HCT116 (cell line): Measurements from ENCODE around the gene TSPEAR. TPM values are rescaled to one million over a fixed set of nuclear protein-coding genes. Genes with fewer than 3 reads are reported as not detected.
A peak's percentile ranks its signal among the peaks of the same experiment; 100 is the strongest.

Experiments used
- ATAC-seq: fragments of 200-7000 bp; cut with Tn5 transposase; 2 replicates; pipeline ENCODE4 v1.9.1; 2020; ENCODE audit warnings: mild to moderate bottlenecking, moderate library complexity
- BruUV-seq: library from RNA; stranded (reverse); fragments of 400-500 nt; replicated peaks from 2 replicates; lab custom pipeline; 2021; lab: Mats Ljungman, UMichigan
- CTCF ChIA-PET: fragments of 300-600 bp; sonication (Branson Sonifier 250); formaldehyde crosslinking; loops from one replicate; lab custom pipeline; 2021; ENCODE audit warnings: antibody characterized with exemption; lab: Charles Lee
- POLR2A ChIA-PET: fragments of 300-600, 350-600 bp; sonication (Branson Sonifier 250); formaldehyde crosslinking; loops from one replicate; lab custom pipeline; 2021; ENCODE audit warnings: antibody characterized with exemption; lab: Charles Lee
- RAD21 ChIA-PET, 2 experiments: fragments of 300-600 bp; sonication (Branson Sonifier 250); formaldehyde crosslinking; loops; one replicate each; lab custom pipeline; 2023; ENCODE audit warnings: low total read pairs in 2 of 2; ENCODE audit not compliant: uncharacterized antibody in 2 of 2, unreplicated experiment in 2 of 2, low non-redundant PET in 1 of 2; lab: Charles Lee
- DNase-seq: peaks from one replicate; pipeline ENCODE4 v3.0.0-alpha.2; 2010; ENCODE audit warnings: low read depth, low spot score
- H2AFZ ChIP-seq: fragments of 200-600 bp; shearing (Covaris generic), sonication (generic); 2 replicates; pipeline ENCODE4 v1.6.1; 2017; ENCODE audit warnings: low read depth, mixed run types, mixed read lengths, antibody characterized with exemption, low read length; ENCODE audit not compliant: poor library complexity, severe bottlenecking
- H3K27ac ChIP-seq: 2 replicates; pipeline ENCODE4 v1.5.1; 2012; ENCODE audit warnings: low read depth, low read length
- H3K27me3 ChIP-seq: fragments of 200-600 bp; sonication (generic); 2 replicates; pipeline ENCODE4 v1.6.1; 2016; ENCODE audit warnings: mixed run types, low read length, mixed read lengths; ENCODE audit not compliant: insufficient read depth
- H3K36me3 ChIP-seq, 2 experiments: fragments of 200-500 bp in 1 of 2; fragments of 200-600 bp in 1 of 2; sonication (Bioruptor generic) in 1 of 2; sonication (generic) in 1 of 2; 2 replicates each; pipeline versions ENCODE4 v1.5.1 to v1.6.1; 2014 to 2016; ENCODE audit warnings: low read length in 2 of 2, inconsistent platforms in 1 of 2, mixed read lengths in 1 of 2, mixed run types in 1 of 2; ENCODE audit not compliant: insufficient read depth in 2 of 2, control insufficient read depth in 1 of 2
- H3K4me1 ChIP-seq, 2 experiments: fragments of 200-600 bp in 1 of 2; sonication (generic) in 1 of 2; 2 replicates each; pipeline versions ENCODE4 v1.5.1 to v1.6.1; 2012 to 2017; ENCODE audit warnings: low read length in 2 of 2, inconsistent platforms in 1 of 2, mild to moderate bottlenecking in 1 of 2, mixed read lengths in 1 of 2, mixed run types in 1 of 2, moderate library complexity in 1 of 2; ENCODE audit not compliant: insufficient read depth in 2 of 2, control insufficient read depth in 1 of 2
- H3K4me2 ChIP-seq: fragments of 200-600 bp; sonication (generic); 2 replicates; pipeline ENCODE4 v1.6.1; 2017; ENCODE audit warnings: mixed run types, low read length, mixed read lengths
- H3K4me3 ChIP-seq, 2 experiments: fragments of 200-600 bp in 1 of 2; sonication (generic) in 1 of 2; replicated peaks in 1 of 2; 2 replicates each; pipeline ENCODE4 v1.5.1; 2011 to 2016; ENCODE audit warnings: low read length in 2 of 2, control low read depth in 1 of 2, low read depth in 1 of 2, mild to moderate bottlenecking in 1 of 2, mixed read lengths in 1 of 2, mixed run types in 1 of 2
- H3K79me2 ChIP-seq: fragments of 200-600 bp; sonication (generic); 2 replicates; pipeline ENCODE4 v1.6.1; 2017; ENCODE audit warnings: mild to moderate bottlenecking, mixed run types, low read length, moderate library complexity, mixed read lengths; ENCODE audit not compliant: insufficient read depth
- H3K9ac ChIP-seq: fragments of 200-600 bp; sonication (generic); 2 replicates; pipeline ENCODE4 v1.6.1; 2016; ENCODE audit warnings: low read length, mixed read lengths
- H3K9me2 ChIP-seq: fragments of 200-600 bp; sonication (generic), shearing (Covaris generic); 2 replicates; pipeline ENCODE4 v1.6.1; 2017; ENCODE audit warnings: mixed run types, mild to moderate bottlenecking, moderate library complexity; ENCODE audit not compliant: insufficient read depth
- H3K9me3 ChIP-seq, 2 experiments: fragments of 200-500 bp in 1 of 2; fragments of 200-600 bp in 1 of 2; sonication (Bioruptor generic) in 1 of 2; sonication (generic) in 1 of 2; 2 replicates each; pipeline ENCODE4 v1.6.1; 2014 to 2017; ENCODE audit warnings: low read length in 2 of 2, mixed read lengths in 2 of 2, inconsistent platforms in 1 of 2, low read depth in 1 of 2, mild to moderate bottlenecking in 1 of 2, mixed run types in 1 of 2, moderate library complexity in 1 of 2; ENCODE audit not compliant: control insufficient read depth in 1 of 2, insufficient read depth in 1 of 2
- H4K20me1 ChIP-seq: fragments of 200-600 bp; sonication (generic), shearing (Covaris generic); 2 replicates; pipeline ENCODE4 v1.6.1; 2017; ENCODE audit warnings: mixed run types, mild to moderate bottlenecking, moderate library complexity; ENCODE audit not compliant: insufficient read depth
- CTCF ChIP-seq, 3 experiments: fragments of 200-600 bp in 1 of 3; sonication (generic) in 1 of 3; IDR thresholded peaks in 2 of 3; conservative IDR thresholded peaks in 1 of 3; 2 replicates each; pipeline ENCODE4 v1.5.1; 2012 to 2017; ENCODE audit warnings: low read depth in 2 of 3, low read length in 2 of 3, antibody characterized with exemption in 1 of 3, borderline replicate concordance in 1 of 3, control low read depth in 1 of 3, mild to moderate bottlenecking in 1 of 3, mixed read lengths in 1 of 3, mixed run types in 1 of 3, moderate library complexity in 1 of 3; ENCODE audit not compliant: insufficient read depth in 1 of 3
- FOSL1 ChIP-seq: IDR thresholded peaks from 2 replicates; pipeline ENCODE4 v1.6.1; 2012; ENCODE audit warnings: low read depth
- MAX ChIP-seq: IDR thresholded peaks from 2 replicates; pipeline ENCODE4 v1.6.1; 2012
- RAD21 ChIP-seq: IDR thresholded peaks from 2 replicates; pipeline ENCODE4 v1.6.1; 2012; ENCODE audit warnings: low read depth, mild to moderate bottlenecking
- YY1 ChIP-seq: IDR thresholded peaks from 2 replicates; pipeline ENCODE4 v1.6.1; 2011; ENCODE audit warnings: low read length, low read depth, moderate library complexity, mild to moderate bottlenecking; ENCODE audit not compliant: insufficient replicate concordance; ENCODE audit errors: extremely low read depth
- ZBTB33 ChIP-seq: IDR thresholded peaks from 2 replicates; pipeline ENCODE4 v1.6.1; 2011; ENCODE audit warnings: mild to moderate bottlenecking, low read length, moderate library complexity; ENCODE audit not compliant: insufficient replicate concordance; ENCODE audit errors: extremely low read depth
- intact Hi-C: fragments of 100-400 bp; cut with micrococcal nuclease; formaldehyde crosslinking; loops from 2 replicates; pipeline ENCODE4 v1.10.0; 2022
- total RNA-seq: library from RNA; stranded (reverse); gene quantifications from one replicate; pipeline ENCODE4 v1.2.1, GENCODE V29; 2021; ENCODE audit not compliant: unreplicated experiment

The TSPEAR gene
- total RNA-seq, 1 experiment from 2014 or later, result not detected

GRCh38 chr21:44456214-44456914 lies 255.0 kb downstream of the TSPEAR start (continued):
- TF ChIP-seq ZBTB33, result no peak

- ChIA-PET CTCF (interaction anchor here (0.9 to 1.4 kb wide), 2 partner anchors 11 to 14 kb away, joined by 3 to 4 read pairs; no protein-coding TSS in a partner anchor), RAD21 (interaction anchor here in 1 of 2 experiments (0.8 kb wide), 1 partner anchor 158 kb away, joined by 4 read pairs; no protein-coding TSS in a partner anchor), POLR2A (no interaction called here)
- Histone ChIP-seq H3K4me1 (peaks cover 6 to 10% of the 10 kb centered on the region in 2 experiments; a peak in 3 of 4 replicates), H3K79me2 (no peaks in the 10 kb centered on the region), H3K27me3 (peaks cover 12% of the 10 kb centered on the region), H4K20me1 (no peaks in the 10 kb centered on the region), H3K9me2 (no peaks in the 10 kb centered on the region), H3K27ac (peak overlapping the region; percentile 24; the same call in 1 of the 2 replicates), H3K9me3 (no peaks in the 10 kb centered on the region), H3K4me3 (peak overlapping the region; percentile 48 to 62), H3K4me2 (peak overlapping the region; percentile 90), H3K36me3 (no peaks in the 10 kb centered on the region), H3K9ac (peak overlapping the region; percentile 72), H2AFZ (no peak overlapping the region)
- peak; percentile 31; the same call in 1 of the 2 replicates for TF ChIP-seq RAD21
- TF ChIP-seq FOSL1, result no peak
- TF ChIP-seq CTCF (IDR thresholded peaks at IDR 0.05 in 2 of 3, conservative IDR thresholded peaks at IDR 0.05 in 1 of 3; ENCODE audit: borderline replicate concordance in 1 of 3, insufficient read depth in 1 of 3, low read depth in 2 of 3, low read length in 2 of 3), result peak in 2 of 3 experiments; percentile 16 to 21; a peak in 1 of 6 replicates
- peak; percentile 79 for TF ChIP-seq MAX
- no peak for TF ChIP-seq YY1
- intact Hi-C loops, result no loop called here
- DNase-seq, result no peak
- ATAC-seq, result peak; percentile 69
- no TSS peak for BruUV-seq
These were observed 255.7 kb downstream of the TSPEAR start for GRCh38 chr21:44455524-44456213.
